Stimulated activated CD8-positive, alpha-beta memory T cell treated with anti-CD3 and anti-CD28 coated beads, Interleukin-7, amount 100 ng/mL, for 4 hours (primary cell): Measurements from ENCODE around the gene PLSCR4.
"Not testable (repeated sequence)": the region's sequence is repeated elsewhere in the genome, so short reads cannot be mapped to it uniquely, and the experiment has no call there.

ENCODE experiments used
- DNase-seq, 2 donors: peaks; one replicate each; pipeline ENCODE4 v3.0.0-alpha.2; 2020; ENCODE audit warnings: low read depth in 2 of 2

PLSCR4 gene

GRCh38 chr3:146250449-146251382, at the start of gene PLSCR4:
Gene PLSCR4 (minus strand): TSS chr3:146251105. CDS start chr3:146222071, 29,034 bp downstream.
- DNase-seq = no peak

- DNase-seq = not testable (repeated sequence)
Measured at GRCh38 chr3:146293401-146293800, 42.5 kb upstream of the PLSCR4 start.

- DNase-seq = no peak
Measured at GRCh38 chr3:146283781-146284445, 33.0 kb upstream of the PLSCR4 start.

GRCh38 chr3:146280864-146281263, 30.0 kb upstream of the PLSCR4 start:
- no peak for DNase-seq

GRCh38 chr3:146279951-146280350, 29.0 kb upstream of the PLSCR4 start:
- DNase-seq = no peak

- DNase-seq = no peak
Measured at GRCh38 chr3:146279013-146279412, 28.1 kb upstream of the PLSCR4 start.

- no peak for DNase-seq
Measured at GRCh38 chr3:146277953-146278631, 27.2 kb upstream of the PLSCR4 start.

- no peak for DNase-seq
Measured at GRCh38 chr3:146275476-146275875, 24.6 kb upstream of the PLSCR4 start.

- no peak for DNase-seq
Measured at GRCh38 chr3:146274833-146275232, 23.9 kb upstream of the PLSCR4 start.

- no peak for DNase-seq
Measured at GRCh38 chr3:146273721-146274407, 23.0 kb upstream of the PLSCR4 start.

- no peak for DNase-seq
Measured at GRCh38 chr3:146271180-146271579, 20.3 kb upstream of the PLSCR4 start.

GRCh38 chr3:146269271-146269670, 18.4 kb upstream of the PLSCR4 start:
- no peak for DNase-seq

GRCh38 chr3:146268535-146269219, 17.8 kb upstream of the PLSCR4 start:
- no peak for DNase-seq

- DNase-seq = no peak
Measured at GRCh38 chr3:146265720-146266119, 14.8 kb upstream of the PLSCR4 start.

- no peak for DNase-seq
Measured at GRCh38 chr3:146262371-146263110, 11.6 kb upstream of the PLSCR4 start.

GRCh38 chr3:146259880-146260589, 9.1 kb upstream of the PLSCR4 start:
- no peak for DNase-seq

GRCh38 chr3:146256851-146257486, 6.1 kb upstream of the PLSCR4 start:
- DNase-seq = no peak

- not testable (repeated sequence) for DNase-seq
Measured at GRCh38 chr3:146252445-146252844, 1.5 kb upstream of the PLSCR4 start.

GRCh38 chr3:146249921-146250320, 984 bp downstream of the PLSCR4 start:
- no peak for DNase-seq
